ENCODE results near the gene GCN1.

- TF ChIP-seq CTCF (IDR thresholded peaks at IDR 0.05) (peak in 5 of 7 experiments; percentile 6 to 56 (median 55)), POLR2A (IDR thresholded peaks at IDR 0.05) (peak in 1 of 3 donors; percentile 42)
These were observed 40.3 kb upstream of the GCN1 start for GRCh38 chr12:120234643-120235368.

Data from body of pancreas (tissue), 4 donors.